DOHH2 (cell line): ENCODE data around the gene TMEM52.

Source experiments
- H3F3A ChIP-seq: fragments of 200-600 bp; sonication (generic), shearing (Covaris generic); 2 replicates; pipeline ENCODE4 v1.6.0; 2016; ENCODE audit warnings: antibody characterized with exemption, mild to moderate bottlenecking; ENCODE audit not compliant: control insufficient read depth, insufficient read depth
- H3K27ac ChIP-seq: fragments of 200-600 bp; sonication (generic); 2 replicates; pipeline ENCODE4 v1.5.1; 2014; ENCODE audit warnings: low read depth, mild to moderate bottlenecking, low read length, moderate library complexity
- H3K27me3 ChIP-seq: fragments of 200-600 bp; sonication (generic); 2 replicates; pipeline ENCODE4 v1.6.1; 2014; ENCODE audit warnings: mild to moderate bottlenecking, low read length, mixed read lengths; ENCODE audit not compliant: control insufficient read depth
- H3K36me3 ChIP-seq: fragments of 200-600 bp; sonication (generic); 2 replicates; pipeline ENCODE4 v1.6.1; 2014; ENCODE audit warnings: mild to moderate bottlenecking, low read length, moderate library complexity, mixed read lengths; ENCODE audit not compliant: control insufficient read depth
- H3K4me1 ChIP-seq: fragments of 200-600 bp; sonication (generic); 2 replicates; pipeline ENCODE4 v1.6.1; 2014; ENCODE audit warnings: mild to moderate bottlenecking, low read length, mixed read lengths; ENCODE audit not compliant: control insufficient read depth
- H3K4me2 ChIP-seq: fragments of 200-600 bp; sonication (generic); 2 replicates; pipeline ENCODE4 v1.6.0; 2014; ENCODE audit warnings: mild to moderate bottlenecking, low read length, moderate library complexity
- H3K4me3 ChIP-seq: fragments of 200-600 bp; sonication (generic); 2 replicates; pipeline ENCODE4 v1.5.1; 2014; ENCODE audit warnings: mild to moderate bottlenecking, low read length, mixed read lengths
- H3K79me2 ChIP-seq: fragments of 200-600 bp; sonication (generic); 2 replicates; pipeline ENCODE4 v1.6.1; 2014; ENCODE audit warnings: mild to moderate bottlenecking, low read length, mixed read lengths; ENCODE audit not compliant: control insufficient read depth
- H3K9me2 ChIP-seq: fragments of 200-600 bp; sonication (generic); replicated peaks from 2 replicates; pipeline ENCODE4 v1.6.1; 2014; ENCODE audit warnings: mild to moderate bottlenecking, low read length, mixed read lengths; ENCODE audit not compliant: control insufficient read depth
- H3K9me3 ChIP-seq: fragments of 200-600 bp; sonication (generic); 2 replicates; pipeline ENCODE4 v1.6.1; 2014; ENCODE audit warnings: antibody characterized with exemption, low read length, mixed read lengths; ENCODE audit not compliant: control insufficient read depth, insufficient read depth
- H4K20me1 ChIP-seq: fragments of 200-600 bp; sonication (generic); 2 replicates; pipeline ENCODE4 v1.6.0; 2014; ENCODE audit warnings: low read depth, mild to moderate bottlenecking, antibody characterized with exemption, low read length, moderate library complexity; ENCODE audit not compliant: control insufficient read depth, insufficient read depth
- EZH2phosphoT487 ChIP-seq: fragments of 200-600 bp; sonication (generic); IDR thresholded peaks from 2 replicates; pipeline ENCODE4 v1.6.1; 2017; ENCODE audit warnings: borderline replicate concordance, mild to moderate bottlenecking, antibody characterized with exemption, low read length, moderate library complexity, mixed read lengths
- TF ChIP-seq, protein P1 (sequence below): fragments of 200-600 bp; sonication (generic); IDR thresholded peaks from one replicate; pipeline ENCODE4 v1.5.1; 2014; ENCODE audit warnings: antibody characterized with exemption, mild to moderate bottlenecking, low read depth, low read length; ENCODE audit not compliant: poor library complexity, severe bottlenecking

Gene TMEM52

DNA sequence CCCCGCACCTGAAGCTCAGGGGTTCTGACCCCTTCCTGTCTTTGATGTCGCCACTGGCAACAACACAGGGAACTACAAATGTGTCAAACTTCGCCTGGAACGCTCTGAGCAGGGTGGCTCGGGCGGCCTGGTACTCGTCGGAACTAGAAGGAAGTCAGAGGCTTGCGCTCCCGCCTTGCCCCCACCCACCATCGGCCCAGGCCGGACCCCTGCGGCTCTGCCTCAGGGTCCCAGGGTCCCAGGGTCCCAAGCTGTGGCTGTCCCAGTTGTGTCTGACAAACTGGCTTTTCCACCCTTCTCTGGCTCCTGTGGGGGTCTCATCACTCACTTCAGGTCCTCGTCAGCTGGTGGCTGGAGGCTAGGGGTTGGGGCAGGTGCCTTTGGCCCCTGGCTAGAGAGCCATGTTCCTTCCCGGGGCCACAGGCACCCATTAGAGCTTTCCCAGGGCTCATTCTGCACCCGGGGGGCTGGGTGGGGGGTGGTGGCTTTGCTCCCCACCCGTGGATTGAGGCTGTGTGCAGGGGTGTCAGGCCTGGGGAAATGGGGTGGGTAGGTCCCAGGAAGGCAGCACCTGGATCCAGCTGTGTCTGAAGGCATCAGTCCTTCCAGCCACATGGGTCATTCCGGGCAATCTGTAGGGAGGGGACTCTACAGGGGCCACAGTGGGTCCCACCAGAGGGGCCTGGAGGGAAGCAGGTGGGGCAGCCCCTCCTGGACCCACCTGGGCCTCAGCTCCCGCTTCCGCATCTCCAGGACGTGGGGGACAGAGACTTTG, 8.0 kb upstream of the TMEM52 start:
- Histone ChIP-seq H3K36me3 (no peaks in the 10 kb centered on the region), H3K27ac (no peak overlapping the region), H3K79me2 (no peaks in the 10 kb centered on the region), H3F3A (no peaks in the 10 kb centered on the region), H3K4me1 (no peaks in the 10 kb centered on the region), H3K4me3 (no peak overlapping the region), H3K9me3 (no peaks in the 10 kb centered on the region), H3K27me3 (no peaks in the 10 kb centered on the region), H4K20me1 (no peaks in the 10 kb centered on the region), H3K4me2 (no peak overlapping the region), H3K9me2 (no peaks in the 10 kb centered on the region)
- TF ChIP-seq EZH2phosphoT487: no peak
- TF ChIP-seq, protein P1, sequence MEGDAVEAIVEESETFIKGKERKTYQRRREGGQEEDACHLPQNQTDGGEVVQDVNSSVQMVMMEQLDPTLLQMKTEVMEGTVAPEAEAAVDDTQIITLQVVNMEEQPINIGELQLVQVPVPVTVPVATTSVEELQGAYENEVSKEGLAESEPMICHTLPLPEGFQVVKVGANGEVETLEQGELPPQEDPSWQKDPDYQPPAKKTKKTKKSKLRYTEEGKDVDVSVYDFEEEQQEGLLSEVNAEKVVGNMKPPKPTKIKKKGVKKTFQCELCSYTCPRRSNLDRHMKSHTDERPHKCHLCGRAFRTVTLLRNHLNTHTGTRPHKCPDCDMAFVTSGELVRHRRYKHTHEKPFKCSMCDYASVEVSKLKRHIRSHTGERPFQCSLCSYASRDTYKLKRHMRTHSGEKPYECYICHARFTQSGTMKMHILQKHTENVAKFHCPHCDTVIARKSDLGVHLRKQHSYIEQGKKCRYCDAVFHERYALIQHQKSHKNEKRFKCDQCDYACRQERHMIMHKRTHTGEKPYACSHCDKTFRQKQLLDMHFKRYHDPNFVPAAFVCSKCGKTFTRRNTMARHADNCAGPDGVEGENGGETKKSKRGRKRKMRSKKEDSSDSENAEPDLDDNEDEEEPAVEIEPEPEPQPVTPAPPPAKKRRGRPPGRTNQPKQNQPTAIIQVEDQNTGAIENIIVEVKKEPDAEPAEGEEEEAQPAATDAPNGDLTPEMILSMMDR: no peak

DNA sequence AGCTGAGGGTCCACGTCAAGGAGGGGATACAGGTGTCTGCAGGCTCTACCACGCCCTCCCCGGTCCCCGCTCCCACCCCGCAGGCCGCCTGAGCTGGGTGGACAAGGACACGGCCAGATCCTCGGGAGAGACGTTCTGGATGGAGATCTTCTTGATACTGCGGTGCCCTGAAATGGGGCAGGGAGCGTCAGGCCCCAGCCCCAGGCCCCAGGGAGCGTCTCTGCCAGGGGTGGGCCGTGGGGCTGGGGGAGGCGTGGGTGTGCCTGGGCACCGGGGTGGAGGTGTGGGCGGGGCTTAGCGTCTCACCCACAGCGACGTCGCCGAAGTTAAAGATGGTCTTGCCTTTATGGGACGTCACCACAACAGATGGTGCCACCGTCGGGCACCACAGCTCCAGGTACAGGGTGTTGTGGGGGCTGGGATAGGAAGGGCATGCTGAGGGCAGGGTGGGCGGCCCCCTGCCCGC, 7.3 kb upstream of the TMEM52 start:
- no peaks in the 10 kb centered on the region for H3K36me3 ChIP-seq
- H3K79me2 ChIP-seq: no peaks in the 10 kb centered on the region
- no peaks in the 10 kb centered on the region for H4K20me1 ChIP-seq
- no peaks in the 10 kb centered on the region for H3K27me3 ChIP-seq
- no peak overlapping the region for H3K4me3 ChIP-seq
- H3K9me2 ChIP-seq: no peaks in the 10 kb centered on the region
- H3K27ac ChIP-seq: no peak overlapping the region
- H3F3A ChIP-seq: no peaks in the 10 kb centered on the region
- no peak overlapping the region for H3K4me2 ChIP-seq
- no peaks in the 10 kb centered on the region for H3K9me3 ChIP-seq
- TF ChIP-seq EZH2phosphoT487: no peak
- TF ChIP-seq, protein P1: no peak
- H3K4me1 ChIP-seq: no peaks in the 10 kb centered on the region

DNA sequence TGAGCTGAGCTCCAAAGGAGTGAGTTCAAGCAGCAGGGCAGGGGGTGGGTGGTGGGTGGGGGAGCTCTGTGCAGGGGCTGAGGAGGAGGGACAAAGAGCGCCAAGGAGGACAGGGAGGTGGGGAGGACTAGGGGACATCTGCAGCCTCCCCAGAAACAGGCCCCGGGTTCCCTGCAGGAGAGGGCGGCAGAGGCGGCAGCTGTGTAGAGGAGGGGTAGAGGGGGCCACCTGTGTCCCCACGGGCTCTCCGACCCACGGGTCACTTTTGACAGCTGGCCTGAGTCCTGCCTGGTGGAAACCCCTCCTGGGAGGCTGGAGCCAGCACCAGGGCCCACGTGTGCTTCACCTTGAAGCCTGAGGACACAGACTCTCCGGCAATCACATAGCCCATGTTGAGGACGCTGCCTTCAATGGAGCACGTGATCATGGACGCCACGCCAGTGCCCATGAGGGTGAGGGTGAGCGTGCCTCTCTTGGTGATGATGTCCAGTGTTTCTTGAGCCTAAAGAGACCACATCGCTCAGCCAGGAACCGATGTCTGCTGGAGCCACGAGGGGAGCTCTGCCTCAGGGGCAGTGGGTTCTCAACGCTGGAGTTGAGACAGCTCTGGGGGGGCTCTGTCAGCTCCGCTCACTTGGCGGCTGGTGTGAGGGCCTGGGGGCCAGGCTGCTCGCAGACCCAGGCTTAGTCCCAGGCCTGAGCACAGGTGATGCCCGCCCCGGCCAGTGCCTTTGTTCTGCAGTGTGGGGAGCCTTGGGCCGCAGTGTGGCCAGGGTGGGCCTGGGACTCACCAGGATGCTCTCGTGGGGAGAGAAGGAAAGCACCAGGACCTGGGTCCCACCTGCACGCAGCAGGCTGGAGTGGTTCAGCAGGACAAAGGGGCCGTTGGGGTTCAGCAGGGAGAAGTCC, 6.6 kb upstream of the TMEM52 start:
- H3K4me2 ChIP-seq: no peak overlapping the region
- no peaks in the 10 kb centered on the region for H4K20me1 ChIP-seq
- H3K4me3 ChIP-seq: no peak overlapping the region
- H3F3A ChIP-seq: no peaks in the 10 kb centered on the region
- no peaks in the 10 kb centered on the region for H3K79me2 ChIP-seq
- H3K4me1 ChIP-seq: no peaks in the 10 kb centered on the region
- no peaks in the 10 kb centered on the region for H3K27me3 ChIP-seq
- no peak overlapping the region for H3K27ac ChIP-seq
- H3K9me2 ChIP-seq: no peaks in the 10 kb centered on the region
- no peaks in the 10 kb centered on the region for H3K9me3 ChIP-seq
- H3K36me3 ChIP-seq: no peaks in the 10 kb centered on the region
- TF ChIP-seq, protein P1: no peak
- no peak for TF ChIP-seq EZH2phosphoT487
